Chondrocyte (in vitro differentiated cells): ENCODE data around the gene MYL5. TPM values are rescaled to one million over a fixed set of nuclear protein-coding genes. Genes with fewer than 3 reads are reported as not detected.

ENCODE experiments used
- DNase-seq: peaks from one replicate; pipeline ENCODE4 v3.0.0; 2021; ENCODE audit warnings: mixed read lengths, low spot score
- H3K27ac Mint-ChIP-seq: one replicate; pipeline ENCODE4 v1.8.0; 2021; ENCODE audit warnings: mild to moderate bottlenecking, moderate library complexity, mixed read lengths; ENCODE audit not compliant: unreplicated experiment
- H3K27me3 Mint-ChIP-seq: 2 replicates; pipeline ENCODE4 v1.8.0; 2021; ENCODE audit warnings: low read depth, mixed read lengths
- H3K36me3 Mint-ChIP-seq: 2 replicates; pipeline ENCODE4 v1.8.0; 2021; ENCODE audit warnings: low read depth, mixed read lengths
- H3K4me1 Mint-ChIP-seq: 2 replicates; pipeline ENCODE4 v1.8.0; 2021; ENCODE audit warnings: low read depth, mild to moderate bottlenecking, mixed read lengths
- H3K4me3 Mint-ChIP-seq: one replicate; pipeline ENCODE4 v1.8.0; 2021; ENCODE audit warnings: mild to moderate bottlenecking, moderate library complexity, mixed read lengths; ENCODE audit not compliant: unreplicated experiment
- H3K9me3 Mint-ChIP-seq: 2 replicates; pipeline ENCODE4 v1.8.0; 2021; ENCODE audit warnings: low read depth, mixed read lengths
- CTCF ChIP-seq: fragments of 200-600 bp; sonication (generic); IDR thresholded peaks from 2 replicates; pipeline ENCODE4 v1.5.0; 2021; ENCODE audit warnings: antibody characterized with exemption, mild to moderate bottlenecking, moderate library complexity
- total RNA-seq: library from RNA; stranded (reverse); gene quantifications from 3 replicates; pipeline ENCODE4 v1.2.1, GENCODE V29; 2021

The MYL5 gene
- total RNA-seq, 1 donor from 2014 or later: 22.8 TPM

GRCh38 chr4:706834-707598, 32.7 kb downstream of the MYL5 start:
- Mint-ChIP-seq H3K36me3 (peaks cover 1% of the 10 kb centered on the region), H3K27me3 (no peaks in the 10 kb centered on the region)

GRCh38 chr4:707929-708630, 33.7 kb downstream of the MYL5 start:
- H3K27ac Mint-ChIP-seq: peak overlapping the region; percentile 36
- H3K4me3 Mint-ChIP-seq: peak overlapping the region; percentile 22
- no peak for DNase-seq
- TF ChIP-seq CTCF: no peak
- H3K9me3 Mint-ChIP-seq: no peaks in the 10 kb centered on the region
- H3K27me3 Mint-ChIP-seq: no peaks in the 10 kb centered on the region
- peaks cover 1% of the 10 kb centered on the region for H3K36me3 Mint-ChIP-seq
- peaks cover 35% of the 10 kb centered on the region for H3K4me1 Mint-ChIP-seq

More at GRCh38 chr4:706834-707598, 32.7 kb downstream of the MYL5 start:
- Mint-ChIP-seq H3K9me3 (no peaks in the 10 kb centered on the region), H3K4me1 (peaks cover 35% of the 10 kb centered on the region), H3K27ac (peak overlapping the region; percentile 27), H3K4me3 (peak overlapping the region; percentile 52)
- no peak for DNase-seq
- TF ChIP-seq CTCF: no peak

GRCh38 chr4:708631-708933, 34.2 kb downstream of the MYL5 start:
- no peak for DNase-seq
- TF ChIP-seq CTCF: no peak
- Mint-ChIP-seq H3K4me3 (no peak overlapping the region), H3K4me1 (peaks cover 35% of the 10 kb centered on the region), H3K27me3 (no peaks in the 10 kb centered on the region), H3K36me3 (peaks cover 1% of the 10 kb centered on the region), H3K9me3 (no peaks in the 10 kb centered on the region), H3K27ac (no peak overlapping the region)

- no peak for TF ChIP-seq CTCF
- H3K4me1 Mint-ChIP-seq: peaks cover 35% of the 10 kb centered on the region
- H3K4me3 Mint-ChIP-seq: no peak overlapping the region
- peaks cover 1% of the 10 kb centered on the region for H3K36me3 Mint-ChIP-seq
- no peaks in the 10 kb centered on the region for H3K9me3 Mint-ChIP-seq
- H3K27me3 Mint-ChIP-seq: no peaks in the 10 kb centered on the region
- H3K27ac Mint-ChIP-seq: peak overlapping the region; percentile 7
- no peak for DNase-seq
Observed at GRCh38 chr4:709348-709747, 35.0 kb downstream of the MYL5 start.

GRCh38 chr4:710116-710515, 35.8 kb downstream of the MYL5 start:
- peaks cover 35% of the 10 kb centered on the region for H3K4me1 Mint-ChIP-seq
- no peaks in the 10 kb centered on the region for H3K9me3 Mint-ChIP-seq
- no peak for TF ChIP-seq CTCF
- no peaks in the 10 kb centered on the region for H3K27me3 Mint-ChIP-seq
- DNase-seq: no peak
- H3K27ac Mint-ChIP-seq: peak overlapping the region; percentile 5
- H3K36me3 Mint-ChIP-seq: peaks cover 3% of the 10 kb centered on the region
- no peak overlapping the region for H3K4me3 Mint-ChIP-seq
